DOHH2 (cell line): ENCODE measurements around the gene CAV1.

Experiments used
- H3F3A ChIP-seq: fragments of 200-600 bp; sonication (generic), shearing (Covaris generic); 2 replicates; pipeline ENCODE4 v1.6.0; 2016; ENCODE audit warnings: antibody characterized with exemption, mild to moderate bottlenecking; ENCODE audit not compliant: control insufficient read depth, insufficient read depth
- H3K27ac ChIP-seq: fragments of 200-600 bp; sonication (generic); 2 replicates; pipeline ENCODE4 v1.5.1; 2014; ENCODE audit warnings: low read depth, mild to moderate bottlenecking, low read length, moderate library complexity
- H3K27me3 ChIP-seq: fragments of 200-600 bp; sonication (generic); 2 replicates; pipeline ENCODE4 v1.6.1; 2014; ENCODE audit warnings: mild to moderate bottlenecking, low read length, mixed read lengths; ENCODE audit not compliant: control insufficient read depth
- H3K36me3 ChIP-seq: fragments of 200-600 bp; sonication (generic); 2 replicates; pipeline ENCODE4 v1.6.1; 2014; ENCODE audit warnings: mild to moderate bottlenecking, low read length, moderate library complexity, mixed read lengths; ENCODE audit not compliant: control insufficient read depth
- H3K4me1 ChIP-seq: fragments of 200-600 bp; sonication (generic); 2 replicates; pipeline ENCODE4 v1.6.1; 2014; ENCODE audit warnings: mild to moderate bottlenecking, low read length, mixed read lengths; ENCODE audit not compliant: control insufficient read depth
- H3K4me2 ChIP-seq: fragments of 200-600 bp; sonication (generic); 2 replicates; pipeline ENCODE4 v1.6.0; 2014; ENCODE audit warnings: mild to moderate bottlenecking, low read length, moderate library complexity
- H3K4me3 ChIP-seq: fragments of 200-600 bp; sonication (generic); 2 replicates; pipeline ENCODE4 v1.5.1; 2014; ENCODE audit warnings: mild to moderate bottlenecking, low read length, mixed read lengths
- H3K79me2 ChIP-seq: fragments of 200-600 bp; sonication (generic); 2 replicates; pipeline ENCODE4 v1.6.1; 2014; ENCODE audit warnings: mild to moderate bottlenecking, low read length, mixed read lengths; ENCODE audit not compliant: control insufficient read depth
- H3K9me2 ChIP-seq: fragments of 200-600 bp; sonication (generic); replicated peaks from 2 replicates; pipeline ENCODE4 v1.6.1; 2014; ENCODE audit warnings: mild to moderate bottlenecking, low read length, mixed read lengths; ENCODE audit not compliant: control insufficient read depth
- H3K9me3 ChIP-seq: fragments of 200-600 bp; sonication (generic); 2 replicates; pipeline ENCODE4 v1.6.1; 2014; ENCODE audit warnings: antibody characterized with exemption, low read length, mixed read lengths; ENCODE audit not compliant: control insufficient read depth, insufficient read depth
- H4K20me1 ChIP-seq: fragments of 200-600 bp; sonication (generic); 2 replicates; pipeline ENCODE4 v1.6.0; 2014; ENCODE audit warnings: low read depth, mild to moderate bottlenecking, antibody characterized with exemption, low read length, moderate library complexity; ENCODE audit not compliant: control insufficient read depth, insufficient read depth
- CTCF ChIP-seq: fragments of 200-600 bp; sonication (generic); IDR thresholded peaks from one replicate; pipeline ENCODE4 v1.5.1; 2014; ENCODE audit warnings: antibody characterized with exemption, mild to moderate bottlenecking, low read depth, low read length; ENCODE audit not compliant: poor library complexity, severe bottlenecking
- EZH2phosphoT487 ChIP-seq: fragments of 200-600 bp; sonication (generic); IDR thresholded peaks from 2 replicates; pipeline ENCODE4 v1.6.1; 2017; ENCODE audit warnings: borderline replicate concordance, mild to moderate bottlenecking, antibody characterized with exemption, low read length, moderate library complexity, mixed read lengths

Gene CAV1

GRCh38 chr7:116511552-116512519 is 13.0 kb upstream of the CAV1 start:
- Histone ChIP-seq H4K20me1 (no peaks in the 10 kb centered on the region), H3K4me1 (peaks cover 7% of the 10 kb centered on the region; the same call in 1 of the 2 replicates), H3K9me3 (no peaks in the 10 kb centered on the region), H3F3A (no peaks in the 10 kb centered on the region), H3K4me2 (peak overlapping the region; percentile 61), H3K36me3 (no peaks in the 10 kb centered on the region), H3K79me2 (no peaks in the 10 kb centered on the region), H3K27ac (no peak overlapping the region), H3K9me2 (no peaks in the 10 kb centered on the region; the same call in 1 of the 2 replicates), H3K27me3 (peaks cover 24% of the 10 kb centered on the region), H3K4me3 (peak overlapping the region; percentile 54)
- TF ChIP-seq CTCF: no peak
- peak; percentile 74; the same call in 1 of the 2 replicates for TF ChIP-seq EZH2phosphoT487

DNA sequence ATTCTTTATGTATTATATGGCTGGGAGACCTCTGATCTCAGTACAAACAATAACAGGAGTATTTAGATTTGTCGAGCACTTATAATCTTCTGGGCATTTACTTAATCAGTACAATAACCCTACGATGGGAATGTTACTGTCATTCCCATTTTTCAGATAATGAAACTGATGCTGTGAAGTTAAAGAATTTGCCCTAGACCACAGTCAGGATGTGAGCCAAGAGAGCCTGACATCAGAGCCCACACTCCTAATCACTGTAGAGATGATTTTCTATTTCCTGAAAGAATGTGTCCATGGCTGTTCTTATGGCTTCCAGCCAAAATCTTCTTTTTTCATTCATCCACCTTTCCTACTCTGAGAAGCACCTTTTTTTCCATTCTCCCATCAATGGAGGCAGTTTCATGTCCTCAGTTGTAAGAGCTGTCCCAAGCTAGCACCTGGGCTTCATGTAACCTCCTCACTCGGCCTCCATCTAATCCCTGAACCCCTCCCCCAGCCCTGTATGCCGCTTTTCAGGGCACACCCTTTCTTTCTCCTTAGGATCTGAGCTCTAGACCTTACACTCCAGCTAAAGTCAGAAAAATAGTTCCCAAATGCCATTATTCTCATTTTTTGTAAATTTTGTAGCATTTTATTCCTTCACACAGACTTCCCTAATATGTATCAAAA is 12.2 kb upstream of the CAV1 start:
- H3K4me2 ChIP-seq: no peak overlapping the region; the same call in 1 of the 2 replicates
- H4K20me1 ChIP-seq: no peaks in the 10 kb centered on the region
- H3K79me2 ChIP-seq: no peaks in the 10 kb centered on the region
- H3K4me3 ChIP-seq: no peak overlapping the region
- no peak overlapping the region for H3K27ac ChIP-seq
- no peaks in the 10 kb centered on the region for H3F3A ChIP-seq
- no peak for TF ChIP-seq CTCF
- TF ChIP-seq EZH2phosphoT487: no peak
- H3K36me3 ChIP-seq: no peaks in the 10 kb centered on the region
- peaks cover 24% of the 10 kb centered on the region for H3K27me3 ChIP-seq
- no peaks in the 10 kb centered on the region; the same call in 1 of the 2 replicates for H3K9me2 ChIP-seq
- peaks cover 7% of the 10 kb centered on the region; the same call in 1 of the 2 replicates for H3K4me1 ChIP-seq
- H3K9me3 ChIP-seq: no peaks in the 10 kb centered on the region

DNA sequence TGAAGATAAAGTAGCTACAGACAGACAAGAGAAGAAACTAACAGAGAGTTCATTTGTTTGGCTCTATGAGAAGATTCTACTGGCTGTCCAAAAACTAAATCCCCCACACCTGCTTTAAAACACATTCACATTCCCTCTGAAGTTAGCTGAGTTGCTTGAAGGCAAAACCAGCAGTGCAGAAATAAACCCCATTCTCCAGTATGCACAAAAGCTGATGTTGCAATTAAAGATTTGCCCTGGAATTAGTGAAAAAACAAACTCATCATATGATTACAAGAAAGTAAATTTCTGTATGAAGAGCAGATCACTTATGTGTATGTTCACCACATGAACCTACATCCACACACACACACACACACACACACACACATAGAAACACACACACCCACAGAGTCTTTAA is 9.3 kb upstream of the CAV1 start:
- Histone ChIP-seq H3K79me2 (no peaks in the 10 kb centered on the region), H3K27me3 (peaks cover 27% of the 10 kb centered on the region), H3K27ac (no peak overlapping the region), H3K4me3 (no peak overlapping the region), H3K9me3 (no peaks in the 10 kb centered on the region), H3K4me2 (no peak overlapping the region), H3K9me2 (no peaks in the 10 kb centered on the region; the same call in 1 of the 2 replicates), H3K36me3 (no peaks in the 10 kb centered on the region), H4K20me1 (no peaks in the 10 kb centered on the region), H3K4me1 (peaks cover 7% of the 10 kb centered on the region; the same call in 1 of the 2 replicates), H3F3A (no peaks in the 10 kb centered on the region)
- TF ChIP-seq EZH2phosphoT487: no peak
- TF ChIP-seq CTCF: no peak
